HCT116 (cell line): ENCODE data around the gene ASCC2. TPM values are rescaled to one million over a fixed set of nuclear protein-coding genes. Genes with fewer than 3 reads are reported as not detected.

Experiments used
- ATAC-seq: fragments of 200-7000 bp; cut with Tn5 transposase; 2 replicates; pipeline ENCODE4 v1.9.1; 2020; ENCODE audit warnings: mild to moderate bottlenecking, moderate library complexity
- BruUV-seq: library from RNA; stranded (reverse); fragments of 400-500 nt; replicated peaks from 2 replicates; lab custom pipeline; 2021; lab: Mats Ljungman, UMichigan
- CTCF ChIA-PET: fragments of 300-600 bp; sonication (Branson Sonifier 250); formaldehyde crosslinking; loops from one replicate; lab custom pipeline; 2021; ENCODE audit warnings: antibody characterized with exemption; lab: Charles Lee
- POLR2A ChIA-PET: fragments of 300-600, 350-600 bp; sonication (Branson Sonifier 250); formaldehyde crosslinking; loops from one replicate; lab custom pipeline; 2021; ENCODE audit warnings: antibody characterized with exemption; lab: Charles Lee
- RAD21 ChIA-PET, 2 experiments: fragments of 300-600 bp; sonication (Branson Sonifier 250); formaldehyde crosslinking; loops; one replicate each; lab custom pipeline; 2023; ENCODE audit warnings: low total read pairs in 2 of 2; ENCODE audit not compliant: uncharacterized antibody in 2 of 2, unreplicated experiment in 2 of 2, low non-redundant PET in 1 of 2; lab: Charles Lee
- DNase-seq: peaks from one replicate; pipeline ENCODE4 v3.0.0-alpha.2; 2010; ENCODE audit warnings: low read depth, low spot score
- H2AFZ ChIP-seq: fragments of 200-600 bp; shearing (Covaris generic), sonication (generic); 2 replicates; pipeline ENCODE4 v1.6.1; 2017; ENCODE audit warnings: low read depth, mixed run types, mixed read lengths, antibody characterized with exemption, low read length; ENCODE audit not compliant: poor library complexity, severe bottlenecking
- H3K27ac ChIP-seq: 2 replicates; pipeline ENCODE4 v1.5.1; 2012; ENCODE audit warnings: low read depth, low read length
- H3K27me3 ChIP-seq: fragments of 200-600 bp; sonication (generic); 2 replicates; pipeline ENCODE4 v1.6.1; 2016; ENCODE audit warnings: mixed run types, low read length, mixed read lengths; ENCODE audit not compliant: insufficient read depth
- H3K36me3 ChIP-seq, 2 experiments: fragments of 200-500 bp in 1 of 2; fragments of 200-600 bp in 1 of 2; sonication (Bioruptor generic) in 1 of 2; sonication (generic) in 1 of 2; 2 replicates each; pipeline versions ENCODE4 v1.5.1 to v1.6.1; 2014 to 2016; ENCODE audit warnings: low read length in 2 of 2, inconsistent platforms in 1 of 2, mixed read lengths in 1 of 2, mixed run types in 1 of 2; ENCODE audit not compliant: insufficient read depth in 2 of 2, control insufficient read depth in 1 of 2
- H3K4me1 ChIP-seq, 2 experiments: fragments of 200-600 bp in 1 of 2; sonication (generic) in 1 of 2; 2 replicates each; pipeline versions ENCODE4 v1.5.1 to v1.6.1; 2012 to 2017; ENCODE audit warnings: low read length in 2 of 2, inconsistent platforms in 1 of 2, mild to moderate bottlenecking in 1 of 2, mixed read lengths in 1 of 2, mixed run types in 1 of 2, moderate library complexity in 1 of 2; ENCODE audit not compliant: insufficient read depth in 2 of 2, control insufficient read depth in 1 of 2
- H3K4me2 ChIP-seq: fragments of 200-600 bp; sonication (generic); 2 replicates; pipeline ENCODE4 v1.6.1; 2017; ENCODE audit warnings: mixed run types, low read length, mixed read lengths
- H3K4me3 ChIP-seq, 2 experiments: fragments of 200-600 bp in 1 of 2; sonication (generic) in 1 of 2; replicated peaks in 1 of 2; 2 replicates each; pipeline ENCODE4 v1.5.1; 2011 to 2016; ENCODE audit warnings: low read length in 2 of 2, control low read depth in 1 of 2, low read depth in 1 of 2, mild to moderate bottlenecking in 1 of 2, mixed read lengths in 1 of 2, mixed run types in 1 of 2
- H3K79me2 ChIP-seq: fragments of 200-600 bp; sonication (generic); 2 replicates; pipeline ENCODE4 v1.6.1; 2017; ENCODE audit warnings: mild to moderate bottlenecking, mixed run types, low read length, moderate library complexity, mixed read lengths; ENCODE audit not compliant: insufficient read depth
- H3K9ac ChIP-seq: fragments of 200-600 bp; sonication (generic); 2 replicates; pipeline ENCODE4 v1.6.1; 2016; ENCODE audit warnings: low read length, mixed read lengths
- H3K9me2 ChIP-seq: fragments of 200-600 bp; sonication (generic), shearing (Covaris generic); 2 replicates; pipeline ENCODE4 v1.6.1; 2017; ENCODE audit warnings: mixed run types, mild to moderate bottlenecking, moderate library complexity; ENCODE audit not compliant: insufficient read depth
- H3K9me3 ChIP-seq, 2 experiments: fragments of 200-500 bp in 1 of 2; fragments of 200-600 bp in 1 of 2; sonication (Bioruptor generic) in 1 of 2; sonication (generic) in 1 of 2; 2 replicates each; pipeline ENCODE4 v1.6.1; 2014 to 2017; ENCODE audit warnings: low read length in 2 of 2, mixed read lengths in 2 of 2, inconsistent platforms in 1 of 2, low read depth in 1 of 2, mild to moderate bottlenecking in 1 of 2, mixed run types in 1 of 2, moderate library complexity in 1 of 2; ENCODE audit not compliant: control insufficient read depth in 1 of 2, insufficient read depth in 1 of 2
- H4K20me1 ChIP-seq: fragments of 200-600 bp; sonication (generic), shearing (Covaris generic); 2 replicates; pipeline ENCODE4 v1.6.1; 2017; ENCODE audit warnings: mixed run types, mild to moderate bottlenecking, moderate library complexity; ENCODE audit not compliant: insufficient read depth
- ATF3 ChIP-seq: IDR thresholded peaks from 2 replicates; pipeline ENCODE4 v1.6.1; 2012
- CTCF ChIP-seq, 3 experiments: fragments of 200-600 bp in 1 of 3; sonication (generic) in 1 of 3; IDR thresholded peaks in 2 of 3; conservative IDR thresholded peaks in 1 of 3; 2 replicates each; pipeline ENCODE4 v1.5.1; 2012 to 2017; ENCODE audit warnings: low read depth in 2 of 3, low read length in 2 of 3, antibody characterized with exemption in 1 of 3, borderline replicate concordance in 1 of 3, control low read depth in 1 of 3, mild to moderate bottlenecking in 1 of 3, mixed read lengths in 1 of 3, mixed run types in 1 of 3, moderate library complexity in 1 of 3; ENCODE audit not compliant: insufficient read depth in 1 of 3
- EGR1 ChIP-seq: IDR thresholded peaks from 2 replicates; pipeline ENCODE4 v1.6.1; 2012; ENCODE audit warnings: low read depth
- ELF1 ChIP-seq: IDR thresholded peaks from 2 replicates; pipeline ENCODE4 v1.6.1; 2012; ENCODE audit warnings: low read depth, borderline replicate concordance
- EZH2phosphoT487 ChIP-seq: fragments of 200-600 bp; IDR thresholded peaks from 2 replicates; pipeline ENCODE4 v1.6.1; 2018; ENCODE audit warnings: antibody characterized with exemption, borderline replicate concordance
- FOSL1 ChIP-seq: IDR thresholded peaks from 2 replicates; pipeline ENCODE4 v1.6.1; 2012; ENCODE audit warnings: low read depth
- JUND ChIP-seq: IDR thresholded peaks from 2 replicates; pipeline ENCODE4 v1.6.1; 2012
- POLR2A ChIP-seq: IDR thresholded peaks from 2 replicates; pipeline ENCODE4 v1.7.0; 2011; ENCODE audit warnings: borderline replicate concordance; ENCODE audit not compliant: insufficient read depth, insufficient read length; ENCODE audit errors: extremely low read depth
- POLR2AphosphoS5 ChIP-seq: IDR thresholded peaks from 2 replicates; pipeline ENCODE4 v1.6.1; 2011; ENCODE audit warnings: mild to moderate bottlenecking, low read depth, low read length, moderate library complexity
- SIN3A ChIP-seq: IDR thresholded peaks from 2 replicates; pipeline ENCODE4 v1.6.1; 2012; ENCODE audit warnings: low read depth
- SP1 ChIP-seq: IDR thresholded peaks from 2 replicates; pipeline ENCODE4 v1.6.1; 2012; ENCODE audit warnings: low read depth
- TCF7L2 ChIP-seq: IDR thresholded peaks from 2 replicates; pipeline ENCODE4 v1.7.0; 2011; ENCODE audit warnings: borderline replicate concordance, inconsistent platforms; ENCODE audit not compliant: insufficient read depth, insufficient read length; ENCODE audit errors: extremely low read depth
- ZFX ChIP-seq: fragments of 450-650 bp; IDR thresholded peaks from 2 replicates; pipeline ENCODE4 v1.6.1; 2017
- ZNF274 ChIP-seq: fragments of 200-500 bp; sonication (Bioruptor generic); IDR thresholded peaks from 2 replicates; pipeline ENCODE4 v1.6.1; 2014; ENCODE audit warnings: mild to moderate bottlenecking, low read depth, low read length, inconsistent platforms
- intact Hi-C: fragments of 100-400 bp; cut with micrococcal nuclease; formaldehyde crosslinking; loops from 2 replicates; pipeline ENCODE4 v1.10.0; 2022
- total RNA-seq: library from RNA; stranded (reverse); gene quantifications from one replicate; pipeline ENCODE4 v1.2.1, GENCODE V29; 2021; ENCODE audit not compliant: unreplicated experiment
- TF ChIP-seq, protein P1 (sequence below): IDR thresholded peaks from 2 replicates; pipeline ENCODE4 v1.6.1; 2012; ENCODE audit warnings: low read depth

Gene ASCC2
- total RNA-seq, 1 experiment from 2014 or later, result 68.6 TPM

- H3K4me2 ChIP-seq, result no peak overlapping the region
- no peak overlapping the region for H2AFZ ChIP-seq
- no peaks in the 10 kb centered on the region for H3K9me2 ChIP-seq
- ChIA-PET CTCF (no interaction called here), RAD21 (no interaction called here), POLR2A (no interaction called here)
- H3K27me3 ChIP-seq, result no peaks in the 10 kb centered on the region
- TF ChIP-seq POLR2A (no peak), ZNF274 (no peak), CTCF (IDR thresholded peaks at IDR 0.05 in 2 of 3, conservative IDR thresholded peaks at IDR 0.05 in 1 of 3; ENCODE audit: borderline replicate concordance in 1 of 3, insufficient read depth in 1 of 3, low read depth in 2 of 3, low read length in 2 of 3) (no peak), SIN3A (no peak), FOSL1 (no peak), SP1 (no peak), ZFX (no peak), EZH2phosphoT487 (no peak), ELF1 (no peak), TCF7L2 (no peak), JUND (no peak), ATF3 (no peak), POLR2AphosphoS5 (no peak), EGR1 (no peak)
- TF ChIP-seq, protein P1, sequence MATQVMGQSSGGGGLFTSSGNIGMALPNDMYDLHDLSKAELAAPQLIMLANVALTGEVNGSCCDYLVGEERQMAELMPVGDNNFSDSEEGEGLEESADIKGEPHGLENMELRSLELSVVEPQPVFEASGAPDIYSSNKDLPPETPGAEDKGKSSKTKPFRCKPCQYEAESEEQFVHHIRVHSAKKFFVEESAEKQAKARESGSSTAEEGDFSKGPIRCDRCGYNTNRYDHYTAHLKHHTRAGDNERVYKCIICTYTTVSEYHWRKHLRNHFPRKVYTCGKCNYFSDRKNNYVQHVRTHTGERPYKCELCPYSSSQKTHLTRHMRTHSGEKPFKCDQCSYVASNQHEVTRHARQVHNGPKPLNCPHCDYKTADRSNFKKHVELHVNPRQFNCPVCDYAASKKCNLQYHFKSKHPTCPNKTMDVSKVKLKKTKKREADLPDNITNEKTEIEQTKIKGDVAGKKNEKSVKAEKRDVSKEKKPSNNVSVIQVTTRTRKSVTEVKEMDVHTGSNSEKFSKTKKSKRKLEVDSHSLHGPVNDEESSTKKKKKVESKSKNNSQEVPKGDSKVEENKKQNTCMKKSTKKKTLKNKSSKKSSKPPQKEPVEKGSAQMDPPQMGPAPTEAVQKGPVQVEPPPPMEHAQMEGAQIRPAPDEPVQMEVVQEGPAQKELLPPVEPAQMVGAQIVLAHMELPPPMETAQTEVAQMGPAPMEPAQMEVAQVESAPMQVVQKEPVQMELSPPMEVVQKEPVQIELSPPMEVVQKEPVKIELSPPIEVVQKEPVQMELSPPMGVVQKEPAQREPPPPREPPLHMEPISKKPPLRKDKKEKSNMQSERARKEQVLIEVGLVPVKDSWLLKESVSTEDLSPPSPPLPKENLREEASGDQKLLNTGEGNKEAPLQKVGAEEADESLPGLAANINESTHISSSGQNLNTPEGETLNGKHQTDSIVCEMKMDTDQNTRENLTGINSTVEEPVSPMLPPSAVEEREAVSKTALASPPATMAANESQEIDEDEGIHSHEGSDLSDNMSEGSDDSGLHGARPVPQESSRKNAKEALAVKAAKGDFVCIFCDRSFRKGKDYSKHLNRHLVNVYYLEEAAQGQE, result no peak
- ATAC-seq (no peak), DNase-seq (no peak)
- H3K9ac ChIP-seq, result no peak overlapping the region
- H3K27ac ChIP-seq, result no peak overlapping the region
- intact Hi-C loops, result no loop called here
- no peak overlapping the region for H3K4me3 ChIP-seq
- H3K79me2 ChIP-seq, result no peaks in the 10 kb centered on the region
- H3K4me1 ChIP-seq, result 0 out of 4 replicates have a peak, but pooled peaks cover 0 to 3% of the 10 kb centered on the region in 2 experiments
- no TSS peak for BruUV-seq
- no peaks in the 10 kb centered on the region for H4K20me1 ChIP-seq
- H3K9me3 ChIP-seq, result no peaks in the 10 kb centered on the region
- no peaks in the 10 kb centered on the region for H3K36me3 ChIP-seq
These were observed 32.5 kb upstream of the ASCC2 start for GRCh38 chr22:29870574-29870973.
